DMS153 treated with DMSO at 0.1 percent for 48 hours (cell line): Measurements from ENCODE around the gene PCDH17.

ENCODE experiments used
- DNase-seq: peaks from one replicate; lab custom pipeline; 2025; ENCODE audit not compliant: unreplicated experiment; lab: John Stamatoyannopoulos, UW

Gene PCDH17

DNA sequence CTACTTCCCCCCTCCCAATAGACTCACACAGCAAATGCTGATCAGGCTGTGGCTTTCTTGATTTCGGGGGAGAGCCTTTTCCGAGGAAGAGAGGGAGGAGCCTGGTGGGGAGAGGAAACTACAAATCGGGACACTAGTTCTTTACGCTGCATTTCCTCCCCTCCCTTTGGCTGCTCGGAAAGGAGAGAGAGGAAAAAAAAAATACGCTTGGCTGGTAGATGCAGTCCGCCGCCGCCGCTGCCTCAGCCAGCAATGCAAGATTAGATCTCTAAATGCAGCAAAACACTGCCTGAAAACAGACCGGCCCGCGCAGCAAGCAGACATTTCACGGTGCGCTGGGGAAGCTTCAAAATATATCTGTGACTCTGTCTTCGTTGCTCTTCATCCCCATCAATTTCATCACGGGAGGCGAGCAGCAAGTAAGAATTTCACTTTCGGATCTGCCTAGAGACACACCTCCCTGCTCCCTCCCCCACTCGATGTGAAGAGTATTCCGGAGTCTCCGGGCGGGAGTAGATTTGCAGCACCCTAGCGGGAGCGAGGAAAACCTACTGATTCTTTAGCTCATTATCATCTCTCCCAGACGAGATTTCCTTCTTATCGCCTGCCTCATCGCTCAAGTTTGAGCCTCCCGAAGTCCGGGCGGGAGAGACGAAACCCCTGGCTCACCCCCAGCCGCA, at the start of gene PCDH17:
Gene PCDH17 (plus strand): TSS at position 149 of the 680 bp plus-strand sequence. CDS start 803 bp downstream, outside the sequence.
- DNase-seq = peak; percentile 65

- no peak for DNase-seq
Observed at GRCh38 chr13:57582032-57582431, 49.5 kb upstream of the PCDH17 start.

DNA sequence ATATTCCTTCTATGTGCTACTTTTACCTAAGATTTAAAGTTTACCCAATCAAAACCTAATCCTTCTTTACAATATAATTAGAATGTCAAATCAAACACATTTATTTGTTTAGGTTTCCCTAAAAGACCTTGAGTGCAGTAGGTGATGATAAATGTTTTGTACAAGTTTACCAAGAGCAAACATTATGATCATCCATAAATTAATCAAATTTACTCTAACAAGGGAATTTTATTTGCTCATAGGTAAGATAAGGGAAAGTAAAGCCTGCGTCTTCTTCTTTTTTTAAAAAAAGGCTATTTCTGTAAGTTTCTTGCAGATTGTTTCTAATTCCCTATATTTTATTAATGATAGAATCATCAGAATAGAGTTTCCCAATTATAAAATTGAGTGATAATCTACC, 48.0 kb upstream of the PCDH17 start:
- DNase-seq = no peak

- no peak for DNase-seq
Observed at GRCh38 chr13:57588639-57589038, 42.9 kb upstream of the PCDH17 start.

- no peak for DNase-seq
Observed at GRCh38 chr13:57595775-57596174, 35.8 kb upstream of the PCDH17 start.

DNA sequence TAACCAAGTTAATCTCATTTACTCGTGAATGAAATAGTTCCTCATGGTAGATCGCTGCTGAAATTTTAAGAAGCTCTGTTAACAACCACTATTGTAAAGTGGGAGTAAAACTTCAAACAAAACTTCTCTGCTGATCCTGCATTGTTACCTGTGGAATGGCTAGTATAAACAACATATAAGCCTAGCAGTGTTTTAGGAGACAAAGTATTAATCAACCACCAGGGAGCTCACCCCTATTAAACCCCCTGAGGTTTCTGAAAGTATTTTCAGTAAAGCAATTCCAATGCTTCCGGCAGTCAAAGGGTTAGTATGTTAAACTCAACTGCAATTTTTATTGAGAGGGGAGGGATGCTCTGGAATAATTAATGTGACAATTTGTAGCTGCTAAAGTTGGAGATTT, 30.0 kb upstream of the PCDH17 start:
- DNase-seq = no peak

- DNase-seq = no peak
Observed at GRCh38 chr13:57604442-57604841, 27.1 kb upstream of the PCDH17 start.

DNA sequence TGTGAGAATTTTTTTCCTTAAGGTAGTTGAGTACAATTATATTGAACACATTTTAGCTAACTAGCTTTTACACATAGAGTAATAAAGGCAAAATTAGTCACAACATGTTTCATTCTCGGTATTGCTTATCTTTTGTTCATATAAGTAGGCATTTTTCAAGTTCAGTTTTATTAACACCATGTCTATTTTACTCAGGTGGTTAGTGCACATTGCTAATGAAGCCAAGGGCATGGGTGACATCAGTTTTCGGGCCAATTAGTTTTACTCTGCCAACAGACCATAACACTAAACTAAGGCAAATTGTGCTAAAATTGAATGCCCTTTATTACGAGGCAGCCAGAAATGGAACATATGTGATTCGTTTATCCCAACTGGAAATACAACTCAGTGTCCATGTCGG, 19.6 kb upstream of the PCDH17 start:
- DNase-seq = no peak

GRCh38 chr13:57612568-57612967, 19.0 kb upstream of the PCDH17 start:
- DNase-seq = no peak

GRCh38 chr13:57624565-57625435, 6.7 kb upstream of the PCDH17 start:
- peak; percentile 56 for DNase-seq

- peak; percentile 52 for DNase-seq
Observed at GRCh38 chr13:57627663-57628062, 3.9 kb upstream of the PCDH17 start.

DNA sequence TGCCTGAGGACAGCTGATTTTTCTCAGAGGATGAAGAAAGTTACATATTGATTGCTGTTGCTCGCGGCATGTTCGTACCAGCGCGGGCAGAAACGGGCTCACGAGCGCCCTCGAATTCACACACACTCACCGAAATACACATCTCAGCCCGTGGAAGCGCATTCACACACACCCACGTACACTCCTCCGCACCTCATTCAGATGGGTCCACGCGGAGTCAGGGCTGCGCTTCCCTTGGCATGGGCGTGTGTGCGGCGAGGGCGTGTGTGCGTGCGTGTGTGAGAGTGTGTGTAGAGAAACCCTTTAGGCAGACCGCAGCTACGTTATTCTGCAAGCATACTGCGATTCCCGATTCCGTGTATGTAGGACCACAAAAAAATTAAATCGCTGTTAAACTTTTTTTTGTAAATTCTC, 2.1 kb upstream of the PCDH17 start:
- no peak for DNase-seq

DNA sequence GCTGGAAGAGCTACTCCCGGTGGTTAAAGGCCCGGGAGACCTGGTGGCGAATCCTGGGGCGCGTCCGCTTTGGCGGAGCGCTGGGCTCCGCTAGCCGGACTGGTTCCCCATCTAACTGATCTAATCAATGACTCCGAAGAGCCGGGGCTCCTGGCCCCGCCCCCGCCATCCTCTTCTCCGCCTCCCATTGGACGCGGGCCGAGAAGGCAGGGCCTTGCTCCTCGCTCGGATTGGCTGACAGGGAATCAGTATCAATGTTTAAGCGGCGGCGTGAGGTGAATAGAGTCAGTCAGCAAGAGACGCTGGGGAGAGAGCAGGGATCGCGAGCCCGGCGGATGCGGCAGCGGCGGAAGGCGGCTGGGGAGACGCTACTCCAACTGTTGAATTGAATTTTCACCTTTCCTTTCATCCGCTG, 1.7 kb upstream of the PCDH17 start:
- DNase-seq = peak; percentile 96

- DNase-seq = peak; percentile 65
Observed at GRCh38 chr13:57630661-57631595, 616 bp upstream of the PCDH17 start.

DNA sequence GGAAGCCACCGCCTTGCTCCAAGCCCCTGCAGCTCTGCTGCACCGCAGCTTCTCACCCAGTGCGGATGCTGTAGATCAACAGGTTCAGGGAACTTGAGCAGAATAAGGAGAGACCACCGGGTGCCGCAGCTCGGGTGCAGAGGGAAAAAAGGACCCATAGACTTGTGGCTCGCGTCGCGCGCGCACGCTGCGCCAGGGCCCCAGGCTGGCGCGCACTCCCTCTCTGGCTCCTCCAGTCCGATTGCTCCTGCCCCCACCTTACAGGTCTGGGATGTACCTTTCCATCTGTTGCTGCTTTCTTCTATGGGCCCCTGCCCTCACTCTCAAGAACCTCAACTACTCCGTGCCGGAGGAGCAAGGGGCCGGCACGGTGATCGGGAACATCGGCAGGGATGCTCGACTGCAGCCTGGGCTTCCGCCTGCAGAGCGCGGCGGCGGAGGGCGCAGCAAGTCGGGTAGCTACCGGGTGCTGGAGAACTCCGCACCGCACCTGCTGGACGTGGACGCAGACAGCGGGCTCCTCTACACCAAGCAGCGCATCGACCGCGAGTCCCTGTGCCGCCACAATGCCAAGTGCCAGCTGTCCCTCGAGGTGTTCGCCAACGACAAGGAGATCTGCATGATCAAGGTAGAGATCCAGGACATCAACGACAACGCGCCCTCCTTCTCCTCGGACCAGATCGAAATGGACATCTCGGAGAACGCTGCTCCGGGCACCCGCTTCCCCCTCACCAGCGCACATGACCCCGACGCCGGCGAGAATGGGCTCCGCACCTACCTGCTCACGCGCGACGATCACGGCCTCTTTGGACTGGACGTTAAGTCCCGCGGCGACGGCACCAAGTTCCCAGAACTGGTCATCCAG, 964 bp downstream of the PCDH17 start:
- no peak for DNase-seq

- no peak for DNase-seq
Observed at GRCh38 chr13:57633141-57633949, 1.8 kb downstream of the PCDH17 start.

- no peak for DNase-seq
Observed at GRCh38 chr13:57633950-57634838, 2.6 kb downstream of the PCDH17 start.

- DNase-seq = no peak
Observed at GRCh38 chr13:57634839-57635165, 3.3 kb downstream of the PCDH17 start.
